GM12891 (cell line): ENCODE data around the gene HMGB3.

Source experiments
- PAX5 ChIP-seq: IDR thresholded peaks from 2 replicates; pipeline ENCODE4 v1.6.1; 2011; ENCODE audit warnings: low read length, moderate library complexity, mild to moderate bottlenecking; ENCODE audit not compliant: insufficient read depth, severe bottlenecking
- POLR2A ChIP-seq: IDR thresholded peaks from 2 replicates; pipeline ENCODE4 v1.6.1; 2011; ENCODE audit warnings: low read depth, low read length, control low read depth
- POLR2AphosphoS5 ChIP-seq: IDR thresholded peaks from 2 replicates; pipeline ENCODE4 v1.6.1; 2011; ENCODE audit warnings: low read depth, low read length, control low read depth
- POU2F2 ChIP-seq: IDR thresholded peaks from 2 replicates; pipeline ENCODE4 v1.6.1; 2011; ENCODE audit warnings: low read depth, mild to moderate bottlenecking, control low read depth, low read length, moderate library complexity
- SPI1 ChIP-seq: IDR thresholded peaks from 2 replicates; pipeline ENCODE4 v1.6.1; 2011; ENCODE audit warnings: low read depth, low read length, control low read depth
- TAF1 ChIP-seq: IDR thresholded peaks from 2 replicates; pipeline ENCODE4 v1.6.1; 2011; ENCODE audit warnings: low read depth, low read length, control low read depth

GRCh38 chrX:150933945-150934350 lies 49.2 kb upstream of the HMGB3 start:
- TF ChIP-seq POLR2A = no peak
- TF ChIP-seq POLR2AphosphoS5 = no peak
- no peak for TF ChIP-seq TAF1
- TF ChIP-seq SPI1 = no peak
- no peak for TF ChIP-seq POU2F2
- no peak for TF ChIP-seq PAX5
